Smooth muscle cell (in vitro differentiated cells): Measurements from ENCODE around the gene EDN2. TPM values are rescaled to one million over a fixed set of nuclear protein-coding genes. Genes with fewer than 3 reads are reported as not detected.

Experiments used
- DNase-seq: peaks from one replicate; lab custom pipeline; 2025; ENCODE audit not compliant: unreplicated experiment; lab: John Stamatoyannopoulos, UW
- H2AFZ ChIP-seq: fragments of 200-600 bp; sonication (generic); 2 replicates; pipeline ENCODE4 v1.6.0; 2016; ENCODE audit warnings: antibody characterized with exemption, low read depth, mild to moderate bottlenecking
- H3F3A ChIP-seq: fragments of 200-600 bp; sonication (generic); 2 replicates; pipeline ENCODE4 v1.6.0; 2017; ENCODE audit warnings: antibody characterized with exemption, low read depth
- H3K27ac ChIP-seq: fragments of 200-600 bp; sonication (generic); 2 replicates; pipeline ENCODE4 v1.5.1; 2016; ENCODE audit warnings: low read depth, mild to moderate bottlenecking
- H3K27me3 ChIP-seq: fragments of 200-600 bp; sonication (generic); 2 replicates; pipeline ENCODE4 v1.6.1; 2016; ENCODE audit warnings: low read depth, mild to moderate bottlenecking
- H3K36me3 ChIP-seq: fragments of 200-600 bp; sonication (generic); 2 replicates; pipeline ENCODE4 v1.5.1; 2016; ENCODE audit warnings: low read depth
- H3K4me1 ChIP-seq: fragments of 200-600 bp; sonication (generic); 2 replicates; pipeline ENCODE4 v1.5.1; 2016; ENCODE audit warnings: low read depth
- H3K4me2 ChIP-seq: fragments of 200-600 bp; sonication (generic); 2 replicates; pipeline ENCODE4 v1.6.0; 2016; ENCODE audit warnings: mild to moderate bottlenecking
- H3K4me3 ChIP-seq: fragments of 200-600 bp; sonication (generic); 2 replicates; pipeline ENCODE4 v1.5.1; 2016; ENCODE audit warnings: mild to moderate bottlenecking
- H3K79me2 ChIP-seq: fragments of 200-600 bp; sonication (generic); 2 replicates; pipeline ENCODE4 v1.6.0; 2016; ENCODE audit warnings: low read depth, mild to moderate bottlenecking
- H3K9ac ChIP-seq: fragments of 200-600 bp; sonication (generic); 2 replicates; pipeline ENCODE4 v1.6.0; 2016; ENCODE audit warnings: low read depth
- H3K9me3 ChIP-seq: fragments of 200-600 bp; sonication (generic); replicated peaks from 2 replicates; pipeline ENCODE4 v1.5.1; 2016; ENCODE audit warnings: low read depth
- H4K20me1 ChIP-seq: fragments of 200-600 bp; sonication (generic); 2 replicates; pipeline ENCODE4 v1.6.0; 2016; ENCODE audit warnings: low read depth
- WGBS: methylation state at CpG from one replicate; pipeline ENCODE4 v1.1.7; 2016; ENCODE audit warnings: low lambda C conversion rate; 5-methylcytosine and 5-hydroxymethylcytosine counted together
- polyA plus RNA-seq: library from polyadenylated mRNA; unstranded; fragments of >200 nt; fragmentation: Nextera tagmentation; extraction: Ambion mirVana; gene quantifications from 2 replicates; pipeline ENCODE4 v1.2.1, GENCODE V29; 2016
- total RNA-seq: library from RNA; depleted of rRNA; stranded (reverse); fragments of >200 nt; gene quantifications from 2 replicates; pipeline ENCODE4 v1.2.3, GENCODE V29; 2014
- TF ChIP-seq, protein P1 (sequence below): fragments of 200-600 bp; sonication (generic); IDR thresholded peaks from 2 replicates; pipeline ENCODE4 v1.5.1; 2017; ENCODE audit warnings: borderline replicate concordance, mild to moderate bottlenecking, antibody characterized with exemption; ENCODE audit not compliant: insufficient read depth, poor library complexity, severe bottlenecking

Gene EDN2
- total and polyA plus RNA-seq, 2 experiments from 2014 or later = not detected

DNA sequence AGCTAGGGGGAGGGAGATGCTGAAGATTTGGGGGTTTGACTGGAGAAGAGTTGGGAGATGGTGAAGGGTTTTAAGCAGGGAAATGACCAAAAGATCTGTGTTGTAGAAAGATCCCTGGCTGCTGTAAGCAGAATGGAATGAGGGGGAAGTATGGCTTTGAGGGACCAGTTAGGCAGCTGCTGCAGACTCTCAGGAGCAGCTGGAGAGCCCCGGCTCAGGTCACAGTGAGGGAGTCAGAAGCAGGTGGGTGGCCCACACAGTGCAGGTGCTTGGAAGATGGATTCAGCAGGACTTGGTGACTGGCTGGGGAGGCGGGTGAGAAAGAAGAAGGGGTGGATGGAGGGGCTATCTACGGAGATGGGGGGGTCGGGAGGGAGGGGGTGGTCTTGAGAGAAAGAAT lies 35.7 kb downstream of the EDN2 start:
- 78% methylated on average over 3 of the region's 4 CpGs for WGBS
- no peak overlapping the region for H3K4me3 ChIP-seq
- peaks cover 5% of the 10 kb centered on the region for H3F3A ChIP-seq
- no peaks in the 10 kb centered on the region for H3K27me3 ChIP-seq
- no peak for DNase-seq
- TF ChIP-seq, protein P1, sequence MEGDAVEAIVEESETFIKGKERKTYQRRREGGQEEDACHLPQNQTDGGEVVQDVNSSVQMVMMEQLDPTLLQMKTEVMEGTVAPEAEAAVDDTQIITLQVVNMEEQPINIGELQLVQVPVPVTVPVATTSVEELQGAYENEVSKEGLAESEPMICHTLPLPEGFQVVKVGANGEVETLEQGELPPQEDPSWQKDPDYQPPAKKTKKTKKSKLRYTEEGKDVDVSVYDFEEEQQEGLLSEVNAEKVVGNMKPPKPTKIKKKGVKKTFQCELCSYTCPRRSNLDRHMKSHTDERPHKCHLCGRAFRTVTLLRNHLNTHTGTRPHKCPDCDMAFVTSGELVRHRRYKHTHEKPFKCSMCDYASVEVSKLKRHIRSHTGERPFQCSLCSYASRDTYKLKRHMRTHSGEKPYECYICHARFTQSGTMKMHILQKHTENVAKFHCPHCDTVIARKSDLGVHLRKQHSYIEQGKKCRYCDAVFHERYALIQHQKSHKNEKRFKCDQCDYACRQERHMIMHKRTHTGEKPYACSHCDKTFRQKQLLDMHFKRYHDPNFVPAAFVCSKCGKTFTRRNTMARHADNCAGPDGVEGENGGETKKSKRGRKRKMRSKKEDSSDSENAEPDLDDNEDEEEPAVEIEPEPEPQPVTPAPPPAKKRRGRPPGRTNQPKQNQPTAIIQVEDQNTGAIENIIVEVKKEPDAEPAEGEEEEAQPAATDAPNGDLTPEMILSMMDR = no peak
- H3K36me3 ChIP-seq = no peaks in the 10 kb centered on the region
- no peak overlapping the region for H2AFZ ChIP-seq
- H3K9me3 ChIP-seq = no peaks in the 10 kb centered on the region
- H3K79me2 ChIP-seq = no peaks in the 10 kb centered on the region
- H3K9ac ChIP-seq = no peak overlapping the region
- H4K20me1 ChIP-seq = no peaks in the 10 kb centered on the region
- H3K4me1 ChIP-seq = peaks cover 9% of the 10 kb centered on the region
- H3K27ac ChIP-seq = peak overlapping the region; percentile 28
- H3K4me2 ChIP-seq = peak overlapping the region; percentile 43

- TF ChIP-seq, protein P1 = no peak
- peak overlapping the region; percentile 43 for H3K4me2 ChIP-seq
- H3K4me3 ChIP-seq = no peak overlapping the region
Measured at GRCh38 chr1:41447995-41448770, 36.3 kb downstream of the EDN2 start.

GRCh38 chr1:41446851-41447610 lies 37.5 kb downstream of the EDN2 start:
- Histone ChIP-seq H3K4me3 (no peak overlapping the region), H3K79me2 (no peaks in the 10 kb centered on the region), H3K9me3 (no peaks in the 10 kb centered on the region), H3K9ac (no peak overlapping the region), H3F3A (peaks cover 5% of the 10 kb centered on the region), H3K27ac (no peak overlapping the region), H4K20me1 (no peaks in the 10 kb centered on the region), H3K4me2 (no peak overlapping the region), H3K4me1 (peaks cover 9% of the 10 kb centered on the region), H3K36me3 (no peaks in the 10 kb centered on the region), H3K27me3 (no peaks in the 10 kb centered on the region), H2AFZ (no peak overlapping the region)
- no peak for DNase-seq
- 72% methylated on average over 9 of the region's 9 CpGs for whole genome bisulfite sequencing
- TF ChIP-seq, protein P1 = no peak

More at GRCh38 chr1:41447995-41448770, 36.3 kb downstream of the EDN2 start:
- Histone ChIP-seq H3K9ac (no peak overlapping the region), H3K79me2 (no peaks in the 10 kb centered on the region), H3K27ac (peak overlapping the region; percentile 28), H3K27me3 (no peaks in the 10 kb centered on the region), H3K36me3 (no peaks in the 10 kb centered on the region), H3K4me1 (peaks cover 9% of the 10 kb centered on the region), H2AFZ (no peak overlapping the region), H3K9me3 (no peaks in the 10 kb centered on the region), H3F3A (peaks cover 5% of the 10 kb centered on the region), H4K20me1 (no peaks in the 10 kb centered on the region)
- WGBS = 51% methylated on average over 8 of the region's 8 CpGs
- DNase-seq = no peak
